ENCODE measurements around the gene ACBD3. TPM values are rescaled to one million over a fixed set of nuclear protein-coding genes. Genes with fewer than 3 reads are reported as not detected.

The ACBD3 gene
- total and polyA plus RNA-seq, 2 of the 8 experiments (the other 6 are each of a cell fraction or from before 2014, with no cell fraction given): 8.4 to 29.4 TPM

DNA sequence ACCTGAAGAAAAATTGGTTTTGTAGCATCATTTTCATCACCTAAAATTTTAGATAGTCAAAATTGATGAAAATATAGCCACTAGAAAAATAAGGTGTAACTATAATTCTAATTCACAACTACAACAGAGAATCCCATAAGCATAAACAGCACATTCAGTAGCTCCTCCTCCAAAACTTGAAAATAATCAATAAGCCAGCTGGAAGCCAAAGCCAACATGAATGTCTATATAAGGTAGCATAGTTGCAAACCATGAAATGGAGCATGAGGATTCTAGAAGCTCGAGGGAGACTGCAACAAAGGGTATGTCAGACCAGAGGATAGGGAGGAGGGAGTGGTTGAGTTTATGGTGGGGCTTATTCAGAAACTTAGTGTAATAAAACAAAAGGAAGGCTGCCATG lies 22.4 kb downstream of the ACBD3 start (continued):
- TF ChIP-seq, protein P1, sequence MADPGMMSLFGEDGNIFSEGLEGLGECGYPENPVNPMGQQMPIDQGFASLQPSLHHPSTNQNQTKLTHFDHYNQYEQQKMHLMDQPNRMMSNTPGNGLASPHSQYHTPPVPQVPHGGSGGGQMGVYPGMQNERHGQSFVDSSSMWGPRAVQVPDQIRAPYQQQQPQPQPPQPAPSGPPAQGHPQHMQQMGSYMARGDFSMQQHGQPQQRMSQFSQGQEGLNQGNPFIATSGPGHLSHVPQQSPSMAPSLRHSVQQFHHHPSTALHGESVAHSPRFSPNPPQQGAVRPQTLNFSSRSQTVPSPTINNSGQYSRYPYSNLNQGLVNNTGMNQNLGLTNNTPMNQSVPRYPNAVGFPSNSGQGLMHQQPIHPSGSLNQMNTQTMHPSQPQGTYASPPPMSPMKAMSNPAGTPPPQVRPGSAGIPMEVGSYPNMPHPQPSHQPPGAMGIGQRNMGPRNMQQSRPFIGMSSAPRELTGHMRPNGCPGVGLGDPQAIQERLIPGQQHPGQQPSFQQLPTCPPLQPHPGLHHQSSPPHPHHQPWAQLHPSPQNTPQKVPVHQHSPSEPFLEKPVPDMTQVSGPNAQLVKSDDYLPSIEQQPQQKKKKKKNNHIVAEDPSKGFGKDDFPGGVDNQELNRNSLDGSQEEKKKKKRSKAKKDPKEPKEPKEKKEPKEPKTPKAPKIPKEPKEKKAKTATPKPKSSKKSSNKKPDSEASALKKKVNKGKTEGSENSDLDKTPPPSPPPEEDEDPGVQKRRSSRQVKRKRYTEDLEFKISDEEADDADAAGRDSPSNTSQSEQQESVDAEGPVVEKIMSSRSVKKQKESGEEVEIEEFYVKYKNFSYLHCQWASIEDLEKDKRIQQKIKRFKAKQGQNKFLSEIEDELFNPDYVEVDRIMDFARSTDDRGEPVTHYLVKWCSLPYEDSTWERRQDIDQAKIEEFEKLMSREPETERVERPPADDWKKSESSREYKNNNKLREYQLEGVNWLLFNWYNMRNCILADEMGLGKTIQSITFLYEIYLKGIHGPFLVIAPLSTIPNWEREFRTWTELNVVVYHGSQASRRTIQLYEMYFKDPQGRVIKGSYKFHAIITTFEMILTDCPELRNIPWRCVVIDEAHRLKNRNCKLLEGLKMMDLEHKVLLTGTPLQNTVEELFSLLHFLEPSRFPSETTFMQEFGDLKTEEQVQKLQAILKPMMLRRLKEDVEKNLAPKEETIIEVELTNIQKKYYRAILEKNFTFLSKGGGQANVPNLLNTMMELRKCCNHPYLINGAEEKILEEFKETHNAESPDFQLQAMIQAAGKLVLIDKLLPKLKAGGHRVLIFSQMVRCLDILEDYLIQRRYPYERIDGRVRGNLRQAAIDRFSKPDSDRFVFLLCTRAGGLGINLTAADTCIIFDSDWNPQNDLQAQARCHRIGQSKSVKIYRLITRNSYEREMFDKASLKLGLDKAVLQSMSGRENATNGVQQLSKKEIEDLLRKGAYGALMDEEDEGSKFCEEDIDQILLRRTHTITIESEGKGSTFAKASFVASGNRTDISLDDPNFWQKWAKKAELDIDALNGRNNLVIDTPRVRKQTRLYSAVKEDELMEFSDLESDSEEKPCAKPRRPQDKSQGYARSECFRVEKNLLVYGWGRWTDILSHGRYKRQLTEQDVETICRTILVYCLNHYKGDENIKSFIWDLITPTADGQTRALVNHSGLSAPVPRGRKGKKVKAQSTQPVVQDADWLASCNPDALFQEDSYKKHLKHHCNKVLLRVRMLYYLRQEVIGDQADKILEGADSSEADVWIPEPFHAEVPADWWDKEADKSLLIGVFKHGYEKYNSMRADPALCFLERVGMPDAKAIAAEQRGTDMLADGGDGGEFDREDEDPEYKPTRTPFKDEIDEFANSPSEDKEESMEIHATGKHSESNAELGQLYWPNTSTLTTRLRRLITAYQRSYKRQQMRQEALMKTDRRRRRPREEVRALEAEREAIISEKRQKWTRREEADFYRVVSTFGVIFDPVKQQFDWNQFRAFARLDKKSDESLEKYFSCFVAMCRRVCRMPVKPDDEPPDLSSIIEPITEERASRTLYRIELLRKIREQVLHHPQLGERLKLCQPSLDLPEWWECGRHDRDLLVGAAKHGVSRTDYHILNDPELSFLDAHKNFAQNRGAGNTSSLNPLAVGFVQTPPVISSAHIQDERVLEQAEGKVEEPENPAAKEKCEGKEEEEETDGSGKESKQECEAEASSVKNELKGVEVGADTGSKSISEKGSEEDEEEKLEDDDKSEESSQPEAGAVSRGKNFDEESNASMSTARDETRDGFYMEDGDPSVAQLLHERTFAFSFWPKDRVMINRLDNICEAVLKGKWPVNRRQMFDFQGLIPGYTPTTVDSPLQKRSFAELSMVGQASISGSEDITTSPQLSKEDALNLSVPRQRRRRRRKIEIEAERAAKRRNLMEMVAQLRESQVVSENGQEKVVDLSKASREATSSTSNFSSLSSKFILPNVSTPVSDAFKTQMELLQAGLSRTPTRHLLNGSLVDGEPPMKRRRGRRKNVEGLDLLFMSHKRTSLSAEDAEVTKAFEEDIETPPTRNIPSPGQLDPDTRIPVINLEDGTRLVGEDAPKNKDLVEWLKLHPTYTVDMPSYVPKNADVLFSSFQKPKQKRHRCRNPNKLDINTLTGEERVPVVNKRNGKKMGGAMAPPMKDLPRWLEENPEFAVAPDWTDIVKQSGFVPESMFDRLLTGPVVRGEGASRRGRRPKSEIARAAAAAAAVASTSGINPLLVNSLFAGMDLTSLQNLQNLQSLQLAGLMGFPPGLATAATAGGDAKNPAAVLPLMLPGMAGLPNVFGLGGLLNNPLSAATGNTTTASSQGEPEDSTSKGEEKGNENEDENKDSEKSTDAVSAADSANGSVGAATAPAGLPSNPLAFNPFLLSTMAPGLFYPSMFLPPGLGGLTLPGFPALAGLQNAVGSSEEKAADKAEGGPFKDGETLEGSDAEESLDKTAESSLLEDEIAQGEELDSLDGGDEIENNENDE (IDR thresholded peaks at IDR 0.05; ENCODE audit: insufficient replicate concordance, low read length): no peak
